ENCODE measurements around the gene SPTSSA. TPM values are rescaled to one million over a fixed set of nuclear protein-coding genes. Genes with fewer than 3 reads are reported as not detected.

The SPTSSA gene
- total RNA-seq, 1 experiment from 2014 or later = 20.2 TPM

- ChIA-PET POLR2A (ENCODE audit: low non-redundant PET) (no interaction called here), CTCF (interaction anchor here (1.4 kb wide), 1 partner anchor 118 kb away, joined by 3 read pairs; no protein-coding TSS in a partner anchor)
- H3K9me3 ChIP-seq (ENCODE audit: low read depth, low read length, poor library complexity, severe bottlenecking) = no peaks in the 10 kb centered on the region
- intact Hi-C loops (cut with micrococcal nuclease; ENCODE audit: unreplicated experiment) = no loop called here
- H3K27me3 ChIP-seq (replicated peaks; ENCODE audit: insufficient read depth, low read depth, low read length, poor library complexity) = no peaks in the 10 kb centered on the region
- TF ChIP-seq EZH2 (IDR thresholded peaks at IDR 0.05; ENCODE audit: borderline replicate concordance, low read depth, low read length, poor library complexity, severe bottlenecking) (no peak), CTCF (conservative IDR thresholded peaks at IDR 0.05; ENCODE audit: low read depth, low read length) (no peak)
- DNase-seq (ENCODE audit: low spot score) = no peak
- peaks cover 9% of the 10 kb centered on the region for H3K4me1 ChIP-seq (ENCODE audit: insufficient read depth, low read length, poor library complexity, severe bottlenecking)
- H3K36me3 ChIP-seq (ENCODE audit: insufficient read depth, low read length, poor library complexity, severe bottlenecking) = no peaks in the 10 kb centered on the region
- H3K4me3 ChIP-seq (ENCODE audit: low read depth, low read length, poor library complexity, severe bottlenecking) = no peak overlapping the region
- no peak overlapping the region for H3K27ac ChIP-seq (ENCODE audit: low read depth, low read length, poor library complexity, severe bottlenecking)
- no TSS peak for BruUV-seq (replicated peaks)
These were observed 12.1 kb downstream of the SPTSSA start for GRCh38 chr14:34449819-34450541.

GRCh38 chr14:34439090-34439489 is 22.9 kb downstream of the SPTSSA start:
- Histone ChIP-seq H3K4me3 (ENCODE audit: low read depth, low read length, poor library complexity, severe bottlenecking) (no peak overlapping the region), H3K36me3 (ENCODE audit: insufficient read depth, low read length, poor library complexity, severe bottlenecking) (no peaks in the 10 kb centered on the region), H3K27ac (ENCODE audit: low read depth, low read length, poor library complexity, severe bottlenecking) (no peak overlapping the region), H3K27me3 (replicated peaks; ENCODE audit: insufficient read depth, low read depth, low read length, poor library complexity) (no peaks in the 10 kb centered on the region), H3K4me1 (ENCODE audit: insufficient read depth, low read length, poor library complexity, severe bottlenecking) (peaks cover 4% of the 10 kb centered on the region), H3K9me3 (ENCODE audit: low read depth, low read length, poor library complexity, severe bottlenecking) (peaks cover 3% of the 10 kb centered on the region)
- ChIA-PET CTCF (no interaction called here), POLR2A (ENCODE audit: low non-redundant PET) (no interaction called here)
- intact Hi-C loops (cut with micrococcal nuclease; ENCODE audit: unreplicated experiment) = no loop called here
- BruUV-seq (replicated peaks) = no TSS peak
- no peak for DNase-seq (ENCODE audit: low spot score)
- TF ChIP-seq EZH2 (IDR thresholded peaks at IDR 0.05; ENCODE audit: borderline replicate concordance, low read depth, low read length, poor library complexity, severe bottlenecking) (no peak), CTCF (conservative IDR thresholded peaks at IDR 0.05; ENCODE audit: low read depth, low read length) (peak; percentile 18; the same call in 1 of the 2 replicates)

- no peak overlapping the region for H3K27ac ChIP-seq (ENCODE audit: low read depth, low read length, poor library complexity, severe bottlenecking)
- CTCF ChIA-PET = no interaction called here
- no peak overlapping the region for H3K4me3 ChIP-seq (ENCODE audit: low read depth, low read length, poor library complexity, severe bottlenecking)
- DNase-seq (ENCODE audit: low spot score) = no peak
- H3K27me3 ChIP-seq (replicated peaks; ENCODE audit: insufficient read depth, low read depth, low read length, poor library complexity) = no peaks in the 10 kb centered on the region
- no peaks in the 10 kb centered on the region for H3K9me3 ChIP-seq (ENCODE audit: low read depth, low read length, poor library complexity, severe bottlenecking)
- intact Hi-C loops (cut with micrococcal nuclease; ENCODE audit: unreplicated experiment) = no loop called here
- no peaks in the 10 kb centered on the region for H3K36me3 ChIP-seq (ENCODE audit: insufficient read depth, low read length, poor library complexity, severe bottlenecking)
- no peak for TF ChIP-seq EZH2 (IDR thresholded peaks at IDR 0.05; ENCODE audit: borderline replicate concordance, low read depth, low read length, poor library complexity, severe bottlenecking)
- TF ChIP-seq CTCF (conservative IDR thresholded peaks at IDR 0.05; ENCODE audit: low read depth, low read length) = no peak
- POLR2A ChIA-PET (ENCODE audit: low non-redundant PET) = no interaction called here
- H3K4me1 ChIP-seq (ENCODE audit: insufficient read depth, low read length, poor library complexity, severe bottlenecking) = peaks cover 4% of the 10 kb centered on the region
- no TSS peak for BruUV-seq (replicated peaks)
These were observed 23.6 kb downstream of the SPTSSA start for GRCh38 chr14:34438438-34438837.

All from A673 (cell line).